Fibroblast of skin of left quadriceps (primary cell): Measurements from ENCODE around the gene RBFOX1.

Experiments
- DNase-seq, 2 experiments: peaks; one replicate each; pipeline ENCODE4 v3.0.0-alpha.2; 2013; ENCODE audit warnings: low read depth in 2 of 2

RBFOX1 gene

GRCh38 chr16:7373776-7374175 is 41.1 kb downstream of the RBFOX1 start:
- no peak for DNase-seq

GRCh38 chr16:7374614-7375174 is 42.0 kb downstream of the RBFOX1 start:
- DNase-seq: no peak

DNA sequence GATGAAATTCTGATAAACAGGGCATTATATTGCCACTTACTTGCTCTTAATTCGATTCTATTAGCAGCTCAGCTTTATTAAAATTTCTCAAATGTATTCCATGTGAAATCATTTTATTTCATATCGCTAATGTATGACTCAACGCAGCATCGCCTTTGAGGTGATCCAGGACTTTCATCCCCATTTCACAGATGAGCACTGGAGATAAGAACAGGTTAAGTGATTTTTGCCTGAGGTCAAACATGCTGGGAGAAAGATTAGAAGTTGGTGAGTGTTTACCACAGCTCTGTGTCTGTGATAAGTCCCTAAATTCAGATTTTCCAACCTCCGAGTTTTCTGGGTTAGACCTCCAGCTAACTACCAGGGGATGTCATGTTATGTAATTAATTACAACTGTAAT is 43.6 kb downstream of the RBFOX1 start:
- DNase-seq: no peak

GRCh38 chr16:7377231-7377630 is 44.6 kb downstream of the RBFOX1 start:
- DNase-seq: no peak

DNA sequence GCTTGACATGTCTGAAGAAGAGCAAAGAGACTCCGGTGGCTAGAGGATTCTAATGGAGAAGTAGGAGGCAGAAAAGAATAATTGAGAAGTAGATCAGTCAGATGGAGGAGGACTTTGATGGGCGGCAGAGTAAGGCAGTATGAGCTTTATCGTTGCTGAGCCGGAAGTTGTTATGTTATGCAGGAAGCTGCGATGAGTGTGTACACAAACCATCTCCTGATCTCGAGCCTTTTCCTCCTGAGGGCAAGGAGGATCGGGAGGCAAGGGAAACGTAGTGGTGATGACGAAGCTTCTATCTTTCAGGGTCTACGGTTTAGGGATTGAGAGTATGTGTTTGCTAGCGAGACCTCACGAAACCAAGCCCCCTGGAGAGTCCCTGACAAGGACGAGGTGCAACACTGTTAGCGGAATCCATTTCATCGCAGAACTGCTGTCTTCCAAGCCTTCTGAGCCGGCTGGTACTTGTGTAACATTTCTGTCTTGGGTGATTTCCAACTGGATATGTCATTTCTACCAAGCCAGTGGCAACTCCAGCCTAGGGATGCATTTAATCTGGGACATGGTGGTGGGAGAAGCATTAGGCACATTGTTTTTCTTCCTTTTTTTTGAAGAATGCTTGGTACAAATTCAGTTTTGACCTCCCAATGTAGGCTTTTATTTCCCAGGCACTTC is 45.5 kb downstream of the RBFOX1 start:
- no peak for DNase-seq

DNA sequence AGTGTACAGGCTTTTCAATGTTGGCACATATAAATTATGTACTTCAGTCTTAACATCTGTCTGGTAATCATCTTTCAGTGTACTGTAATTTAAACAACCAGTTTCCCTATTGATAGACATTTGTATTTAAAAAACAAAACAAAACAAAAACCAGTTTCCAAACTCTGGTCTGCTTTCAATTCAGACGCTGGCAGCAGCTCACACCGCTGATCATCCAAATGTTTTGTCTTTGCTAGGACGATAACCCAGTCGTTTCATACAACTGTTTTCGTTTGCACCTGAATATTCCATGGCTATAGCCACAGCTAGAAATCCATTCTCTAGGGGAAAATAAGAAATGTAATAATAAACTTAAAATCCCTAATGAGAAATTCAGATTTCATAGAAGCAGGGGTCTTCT is 47.8 kb downstream of the RBFOX1 start:
- DNase-seq: no peak

GRCh38 chr16:7380911-7381310 is 48.3 kb downstream of the RBFOX1 start:
- no peak for DNase-seq

DNA sequence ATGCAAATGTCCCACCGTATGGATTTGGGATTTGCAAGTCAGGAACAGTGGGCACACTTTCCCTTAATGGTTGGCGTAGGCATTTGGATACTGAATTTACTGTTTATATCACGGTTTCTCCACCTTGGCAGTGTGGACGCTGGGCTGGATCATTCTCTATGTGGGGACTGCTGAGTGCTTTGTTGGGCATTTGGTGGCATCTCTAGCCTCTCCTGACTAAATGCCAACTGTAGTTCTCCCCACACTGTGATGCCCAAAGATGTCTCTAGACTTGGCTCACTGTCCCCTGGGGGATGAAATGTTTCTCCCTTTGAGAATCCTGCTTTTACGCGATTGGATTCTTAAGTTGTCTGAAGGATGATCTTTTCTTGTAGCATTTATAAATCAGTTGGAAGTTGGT is 49.0 kb downstream of the RBFOX1 start:
- DNase-seq: no peak

GRCh38 chr16:7382521-7382920 is 49.9 kb downstream of the RBFOX1 start:
- no peak for DNase-seq

GRCh38 chr16:7390974-7391373 is 58.3 kb downstream of the RBFOX1 start:
- DNase-seq: no peak

- DNase-seq: no peak
Observed at GRCh38 chr16:7391694-7392093, 59.0 kb downstream of the RBFOX1 start.

GRCh38 chr16:7392206-7392605 is 59.6 kb downstream of the RBFOX1 start:
- no peak for DNase-seq

GRCh38 chr16:7393680-7394079 is 61.0 kb downstream of the RBFOX1 start:
- DNase-seq: no peak

DNA sequence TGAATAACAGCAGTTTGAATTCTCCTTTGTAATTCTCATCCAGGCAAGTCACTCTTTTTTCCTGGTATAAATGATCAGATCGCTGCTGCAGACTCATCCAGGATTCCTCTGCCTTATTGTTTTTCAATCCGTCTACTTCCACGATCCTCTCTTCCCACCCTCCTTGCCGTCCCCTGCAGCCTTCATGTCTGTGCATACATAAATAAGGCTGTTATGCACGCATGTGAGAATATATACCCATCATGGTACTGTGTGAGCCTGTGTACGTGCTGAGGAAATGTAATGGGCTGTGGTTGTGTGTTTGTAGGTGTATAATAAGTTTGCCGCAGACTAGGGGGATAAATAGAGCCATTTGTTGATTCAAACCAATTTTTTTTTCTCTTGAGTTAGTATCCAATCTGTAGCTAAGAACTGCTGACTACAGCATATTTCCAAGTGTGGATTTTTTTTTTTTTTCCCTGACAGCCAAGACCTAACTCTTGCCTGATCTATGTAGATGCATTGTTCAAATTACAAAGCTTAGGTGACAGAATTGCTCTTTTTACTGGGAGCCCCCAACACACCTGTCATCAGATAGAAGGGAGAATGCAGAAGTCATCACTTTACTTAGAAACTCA is 62.2 kb downstream of the RBFOX1 start:
- no peak for DNase-seq

GRCh38 chr16:7397901-7398300 is 65.3 kb downstream of the RBFOX1 start:
- DNase-seq: peak; percentile 92

GRCh38 chr16:7398536-7398935 is 65.9 kb downstream of the RBFOX1 start:
- DNase-seq: no peak

DNA sequence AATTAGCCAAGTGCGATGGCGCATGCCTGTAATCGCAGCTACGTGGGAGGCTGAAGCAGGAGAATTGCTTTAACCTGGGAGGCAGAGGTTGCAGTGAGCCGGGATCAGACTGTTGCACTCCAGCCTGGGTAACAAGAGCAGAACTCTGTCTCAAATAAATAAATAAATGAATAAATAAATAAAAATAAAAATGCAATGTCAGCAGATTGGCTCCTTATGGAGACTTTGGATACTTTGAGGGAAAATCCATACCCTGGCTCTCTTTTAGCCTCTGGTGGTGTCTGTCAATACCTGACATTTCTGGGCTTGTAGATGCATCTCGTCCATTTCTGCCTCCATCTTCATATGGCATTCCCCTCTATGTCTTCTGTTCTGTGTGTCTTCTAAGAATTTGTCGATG is 66.7 kb downstream of the RBFOX1 start:
- DNase-seq: no peak

DNA sequence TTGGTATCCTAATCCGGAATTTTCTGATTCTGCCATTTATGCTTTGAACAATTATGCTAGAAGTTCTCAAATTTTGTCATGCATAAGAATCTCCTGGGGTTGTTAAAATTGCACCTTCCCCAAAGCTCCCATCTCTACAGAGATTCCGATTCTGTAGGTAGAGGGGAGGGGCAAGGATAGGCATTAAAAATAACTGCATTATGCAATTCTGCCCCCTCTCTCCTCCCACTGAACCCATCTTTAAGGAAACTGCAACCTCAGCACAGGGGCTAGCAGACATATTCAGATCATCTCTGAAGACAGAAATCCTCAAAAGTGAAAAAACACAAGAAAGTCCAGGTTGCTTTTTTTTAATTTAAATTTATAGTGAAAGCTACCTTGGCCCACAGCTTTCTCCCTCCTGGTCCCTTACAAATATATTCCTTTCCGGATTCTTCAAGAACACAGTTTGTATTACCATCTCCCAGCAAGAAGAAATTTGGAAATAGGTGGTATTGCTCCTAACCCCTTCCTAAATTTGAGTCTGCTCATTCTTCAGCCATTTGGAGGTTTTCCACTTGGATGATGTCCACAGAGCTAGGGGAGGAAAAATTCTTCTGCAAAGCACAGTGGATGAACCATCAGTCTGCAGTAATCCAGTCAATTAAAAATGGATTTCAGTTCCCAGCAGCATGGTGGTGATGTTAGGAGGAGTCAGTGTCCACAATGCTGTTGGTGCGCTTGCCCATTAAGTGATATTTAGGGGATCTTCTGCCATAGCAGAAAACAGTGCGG is 67.7 kb downstream of the RBFOX1 start:
- DNase-seq: no peak

GRCh38 chr16:7404217-7404616 is 71.6 kb downstream of the RBFOX1 start:
- no peak for DNase-seq

DNA sequence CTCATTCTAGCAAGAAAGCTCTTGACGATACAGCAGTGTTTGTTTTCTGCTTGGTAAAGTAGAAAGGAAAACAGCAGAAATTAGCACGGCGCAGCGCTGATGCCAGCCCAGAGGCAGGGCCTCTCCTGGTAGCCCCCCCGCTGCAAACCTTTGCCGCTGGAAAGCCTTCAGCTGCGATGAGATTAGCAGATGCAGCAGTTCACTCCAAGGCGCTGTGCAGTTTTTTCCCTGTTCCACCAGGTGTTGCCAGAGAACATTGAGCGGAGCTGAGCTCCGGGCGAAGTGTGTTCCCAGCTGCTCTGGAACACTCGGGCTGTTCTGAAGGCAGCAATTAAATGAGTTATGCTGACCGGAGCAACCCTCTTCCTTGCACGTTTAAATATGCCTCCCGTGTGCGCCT is 72.5 kb downstream of the RBFOX1 start:
- DNase-seq: peak; percentile 8 to 16

- no peak for DNase-seq
Observed at GRCh38 chr16:7408700-7409365, 76.2 kb downstream of the RBFOX1 start.

DNA sequence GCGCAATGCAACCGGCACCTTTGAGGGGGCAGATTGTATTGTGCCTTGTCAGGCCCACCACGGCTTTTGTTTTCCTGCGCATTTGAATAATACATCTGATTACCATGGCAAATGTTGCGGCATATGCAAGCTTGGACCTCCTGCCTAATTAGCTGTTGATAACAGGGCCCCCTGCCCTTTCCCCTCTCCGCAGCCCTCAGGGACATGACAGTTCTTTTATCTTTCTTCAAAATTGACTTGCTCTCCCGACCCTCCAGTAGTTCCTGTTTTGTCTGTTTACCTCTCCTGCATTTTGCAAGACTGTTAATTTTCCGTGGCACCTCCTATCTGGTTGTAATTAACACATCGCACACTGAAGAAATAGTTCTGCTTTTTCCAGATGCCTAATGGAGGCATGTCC is 86.8 kb downstream of the RBFOX1 start:
- DNase-seq: no peak
